Stimulated activated CD8-positive, alpha-beta memory T cell treated with anti-CD3 and anti-CD28 coated beads, Interleukin-12 subunit alpha, Interleukin-12 subunit beta, amount 100 ng/mL, for 1 hour (primary cell): ENCODE measurements around the gene NEDD4L.

Experiments used
- DNase-seq: peaks from one replicate; pipeline ENCODE4 v3.0.0-alpha.2; 2020; ENCODE audit warnings: low read depth

The NEDD4L gene

DNA sequence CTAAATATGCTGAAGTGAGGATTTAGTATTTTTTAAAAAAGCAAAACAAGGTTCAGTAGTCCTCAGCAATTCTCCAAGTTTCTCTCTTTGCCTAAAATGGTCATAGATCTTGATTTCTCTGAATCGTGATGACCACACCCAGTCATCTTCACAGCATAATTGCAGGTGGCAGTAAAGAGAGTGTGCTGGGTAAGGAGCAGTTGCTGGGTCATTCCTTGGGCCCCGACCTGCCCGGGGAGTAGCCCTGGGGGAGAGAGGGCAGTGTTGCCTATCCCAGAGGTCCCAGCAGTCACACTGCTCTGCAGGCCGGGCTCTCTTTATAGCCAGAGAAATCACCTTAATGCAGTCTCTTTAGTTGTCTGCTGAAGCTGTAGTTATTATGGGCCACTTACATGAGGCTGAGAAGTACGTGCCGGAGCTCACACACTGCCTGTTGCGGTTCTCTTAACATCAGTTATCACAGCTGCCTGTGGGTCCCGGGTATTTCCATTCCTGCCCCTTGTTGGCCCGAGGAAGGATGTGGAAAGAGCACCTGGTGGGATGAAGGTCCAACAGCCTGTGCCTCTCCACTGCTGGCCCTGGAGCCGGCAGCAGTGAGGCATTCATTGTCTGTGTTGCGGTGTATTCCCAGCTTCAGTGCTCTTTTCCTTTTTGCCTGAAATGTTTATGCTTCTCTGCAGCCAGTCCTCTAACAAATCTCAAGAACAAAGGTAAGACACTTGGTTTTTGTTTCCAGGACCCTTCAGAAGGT is 354.8 kb downstream of the NEDD4L start:
- DNase-seq: no peak

DNA sequence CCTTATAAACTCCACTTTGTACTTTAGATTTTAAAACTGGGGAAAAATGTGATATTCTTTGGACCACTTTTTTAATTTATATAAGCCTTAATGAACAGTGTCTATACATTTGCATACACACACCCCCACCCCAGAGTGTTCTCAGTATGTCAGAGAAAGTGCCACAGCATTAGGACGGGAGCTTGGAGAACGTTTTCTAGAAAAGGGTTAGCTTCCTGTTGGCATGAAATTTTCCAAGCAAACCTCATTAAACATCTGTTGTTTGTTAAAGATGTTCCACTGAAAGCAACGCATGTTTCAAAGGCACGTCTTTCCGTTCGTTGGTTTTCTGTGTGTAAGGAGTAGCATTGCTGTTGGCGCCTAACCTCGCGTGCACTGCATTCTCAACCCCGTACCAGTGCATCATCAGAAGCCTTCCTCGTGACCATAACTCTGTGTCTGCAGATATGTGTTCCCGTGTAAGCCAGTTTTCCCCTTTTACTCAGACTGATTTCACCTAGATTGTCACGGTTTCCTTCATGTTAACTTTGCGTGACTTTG is 356.4 kb downstream of the NEDD4L start:
- DNase-seq: no peak

DNA sequence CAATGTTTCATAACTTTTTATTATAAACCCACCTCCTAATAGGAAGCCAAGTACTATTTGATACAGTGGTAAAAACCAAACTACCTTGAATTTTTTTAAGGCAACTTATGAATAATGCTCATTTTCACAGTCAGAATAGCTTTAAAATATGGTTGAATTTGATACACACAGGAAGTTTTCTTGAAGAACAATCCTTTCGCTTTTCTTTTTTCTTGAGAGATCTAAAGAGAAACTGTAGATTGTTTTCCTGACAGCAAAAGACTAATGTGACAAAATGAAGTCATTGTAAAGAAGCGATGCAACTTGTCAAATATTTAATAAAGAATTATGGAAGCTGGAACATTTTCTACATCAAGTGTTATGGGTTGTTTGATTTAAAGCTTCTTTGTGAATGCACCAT is 357.2 kb downstream of the NEDD4L start:
- DNase-seq: no peak

- no peak for DNase-seq
Measured at GRCh38 chr18:58402247-58402646, 358.2 kb downstream of the NEDD4L start.

DNA sequence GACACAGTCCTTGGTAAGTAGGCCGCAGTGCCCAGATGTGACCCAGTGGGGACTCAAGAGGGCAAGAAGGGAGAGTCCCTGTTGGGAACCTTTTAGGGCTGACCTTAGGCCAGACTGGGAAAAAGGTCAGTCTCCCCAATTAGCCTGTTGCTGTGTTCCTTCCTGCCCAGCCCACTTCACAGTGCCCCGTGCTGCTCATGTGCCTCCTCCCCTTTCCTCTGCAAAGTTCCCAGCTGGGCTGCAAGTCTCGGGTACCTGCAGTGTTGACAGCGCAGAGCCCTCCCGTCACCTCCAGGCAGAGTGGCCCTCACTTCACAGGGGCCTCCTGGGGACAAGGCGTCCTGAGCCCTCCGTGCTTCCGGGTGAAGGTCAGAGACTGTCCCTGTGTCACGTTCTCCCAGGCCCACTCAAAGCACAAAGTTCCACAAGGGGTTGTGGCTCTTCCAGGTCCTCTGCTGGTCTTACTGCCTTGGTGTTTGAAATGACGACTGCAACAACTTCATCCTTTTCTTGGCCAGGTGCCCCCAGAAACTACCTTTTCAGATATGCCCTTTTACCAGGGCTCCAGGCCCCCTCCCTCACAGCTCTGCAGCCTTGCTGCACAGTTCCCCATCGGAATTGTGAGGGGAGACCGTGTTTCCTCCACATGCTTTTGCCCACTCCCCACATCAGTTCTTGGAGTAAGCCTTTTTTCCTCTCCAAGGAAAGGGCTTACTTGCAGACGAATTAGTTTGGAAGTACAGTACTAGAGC is 359.1 kb downstream of the NEDD4L start:
- DNase-seq: no peak

DNA sequence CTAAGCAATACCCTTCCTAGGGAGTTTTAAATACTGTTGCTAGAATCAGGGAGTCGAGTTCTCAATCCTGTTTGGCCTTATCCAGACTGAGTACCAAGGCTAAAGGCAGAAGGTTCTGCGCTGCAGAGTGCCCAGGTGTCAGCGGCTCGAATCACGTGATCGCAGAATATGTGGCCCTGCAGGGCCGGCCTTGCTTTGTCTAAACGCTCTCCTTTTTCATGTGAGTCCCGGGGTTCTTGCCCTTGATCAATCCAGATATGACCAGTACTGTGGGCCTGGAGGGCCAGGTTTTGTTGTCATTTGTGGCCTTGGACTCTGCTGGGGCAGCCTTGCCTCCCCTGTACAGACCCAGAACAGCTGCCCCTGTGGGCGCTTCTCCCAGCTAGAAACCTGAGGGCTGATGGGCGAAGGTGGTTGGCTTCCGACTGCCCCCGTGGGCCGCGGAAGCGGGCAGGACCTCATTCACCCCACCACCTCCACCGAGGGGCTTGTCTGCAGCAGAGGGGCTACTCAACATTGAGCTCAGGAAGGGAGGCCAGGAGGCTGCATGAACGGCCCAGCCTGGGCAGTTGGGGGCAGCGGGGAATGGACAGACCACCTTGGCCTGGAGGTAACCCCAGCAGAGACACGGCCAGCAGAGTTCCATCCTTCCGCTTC is 359.9 kb downstream of the NEDD4L start:
- no peak for DNase-seq

DNA sequence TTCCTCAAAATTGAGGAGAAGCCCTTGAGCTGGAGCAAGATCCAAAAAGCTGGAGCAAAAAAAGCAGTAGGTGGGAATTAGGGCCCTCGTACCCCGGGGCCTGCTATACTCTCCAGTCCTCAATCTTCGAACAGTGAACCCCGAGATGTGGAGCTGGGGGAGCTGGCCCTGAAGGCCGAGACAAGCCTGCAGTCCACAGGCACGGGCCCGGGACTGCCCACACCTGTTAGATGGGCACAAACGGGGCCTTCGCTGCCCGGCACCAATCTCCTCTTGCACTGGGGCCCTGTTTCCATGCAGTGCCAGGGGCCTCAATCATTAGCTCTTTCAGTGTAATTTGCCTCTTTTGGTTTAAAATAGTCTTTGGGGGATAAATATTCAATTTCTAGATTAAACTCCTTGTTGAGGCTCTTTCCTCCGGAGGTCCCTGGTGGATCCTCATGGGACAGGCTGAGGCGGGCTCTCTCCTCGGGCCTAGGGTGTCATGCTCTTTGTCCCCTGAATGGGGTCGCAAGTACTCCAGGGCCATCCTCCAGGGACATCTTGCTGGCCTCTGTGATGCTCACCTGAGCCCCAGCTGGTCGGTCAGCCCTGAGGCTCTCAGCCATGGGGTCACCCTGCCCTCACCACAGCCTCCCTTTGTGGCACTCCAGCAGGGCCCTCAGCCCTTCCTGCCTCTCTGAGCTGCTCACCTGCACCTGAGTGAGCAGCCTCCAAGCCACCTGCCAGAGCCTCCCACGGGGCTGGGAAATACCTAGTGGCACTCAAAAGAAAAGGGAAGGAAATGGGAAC is 361.3 kb downstream of the NEDD4L start:
- DNase-seq: no peak

DNA sequence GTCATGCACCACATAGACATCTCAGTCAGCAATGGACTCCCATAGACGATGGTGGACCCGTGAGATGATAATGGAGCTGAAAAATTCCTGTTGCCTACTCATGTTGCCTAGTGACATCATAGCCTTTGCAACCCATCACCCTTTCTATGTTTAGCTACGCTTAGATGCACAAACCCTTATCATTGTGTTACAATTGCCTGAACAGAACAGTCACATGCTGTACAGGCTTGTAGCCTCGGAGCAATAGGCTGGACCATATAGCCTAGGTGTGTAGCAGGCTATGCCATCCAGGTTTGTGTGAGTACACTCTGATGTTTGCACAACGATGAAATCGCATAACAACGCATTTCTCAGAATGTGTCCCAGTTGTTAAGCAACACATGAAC is 363.2 kb downstream of the NEDD4L start:
- DNase-seq: no peak

GRCh38 chr18:58407649-58408407 is 363.8 kb downstream of the NEDD4L start:
- DNase-seq: no peak

GRCh38 chr18:58408665-58409064 is 364.6 kb downstream of the NEDD4L start:
- DNase-seq: no peak

GRCh38 chr18:58409802-58410445 is 365.9 kb downstream of the NEDD4L start:
- no peak for DNase-seq

GRCh38 chr18:58411323-58411722 is 367.3 kb downstream of the NEDD4L start:
- DNase-seq: no peak

- DNase-seq: no peak
Measured at GRCh38 chr18:58412844-58413666, 369.0 kb downstream of the NEDD4L start.

GRCh38 chr18:58413667-58414628 is 369.9 kb downstream of the NEDD4L start:
- DNase-seq: no peak

DNA sequence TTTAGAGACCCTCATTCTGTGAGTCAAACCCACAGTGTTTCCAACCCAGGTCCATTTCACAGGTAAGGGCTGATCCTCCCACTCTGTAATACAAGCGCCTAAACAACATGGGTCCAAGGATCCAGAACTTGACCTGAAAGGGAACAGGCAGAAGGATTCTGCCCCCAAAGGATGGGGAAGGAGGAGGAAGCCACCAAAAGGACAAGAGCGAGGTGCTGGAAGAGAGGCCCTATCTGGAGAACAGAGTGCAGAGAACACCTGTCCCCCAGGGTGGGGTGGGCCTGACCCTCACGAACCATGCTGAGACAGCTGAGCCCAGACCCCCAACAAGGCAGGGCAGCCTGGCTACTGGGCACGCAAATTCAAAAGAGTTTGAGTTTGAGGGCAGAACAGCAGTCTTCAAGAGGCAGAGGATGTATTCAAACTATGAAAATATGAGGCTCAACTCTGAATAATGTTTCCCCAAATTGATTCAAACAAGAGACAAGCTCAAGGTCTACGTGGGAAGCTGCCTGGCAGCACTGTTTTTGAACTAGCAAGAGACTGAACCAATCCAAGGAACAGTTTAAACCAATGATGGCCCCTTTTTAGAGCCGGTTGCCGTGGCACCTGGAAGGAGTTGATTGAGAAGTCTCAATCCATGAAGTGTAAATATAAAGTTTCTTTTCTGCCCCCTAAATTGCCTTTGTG is 372.1 kb downstream of the NEDD4L start:
- DNase-seq: no peak

GRCh38 chr18:58416704-58417683 is 373.0 kb downstream of the NEDD4L start:
- no peak for DNase-seq

- DNase-seq: no peak
Measured at GRCh38 chr18:58417752-58418151, 373.7 kb downstream of the NEDD4L start.
